GM21825 (cell line): ENCODE results near the gene NINJ2.

Experiments
- ATAC-seq: cut with Tn5 transposase; IDR thresholded peaks from one replicate; pipeline ENCODE4 v1.9.1; 2021; ENCODE audit warnings: mild to moderate bottlenecking, moderate library complexity; ENCODE audit not compliant: unreplicated experiment

Gene NINJ2

DNA sequence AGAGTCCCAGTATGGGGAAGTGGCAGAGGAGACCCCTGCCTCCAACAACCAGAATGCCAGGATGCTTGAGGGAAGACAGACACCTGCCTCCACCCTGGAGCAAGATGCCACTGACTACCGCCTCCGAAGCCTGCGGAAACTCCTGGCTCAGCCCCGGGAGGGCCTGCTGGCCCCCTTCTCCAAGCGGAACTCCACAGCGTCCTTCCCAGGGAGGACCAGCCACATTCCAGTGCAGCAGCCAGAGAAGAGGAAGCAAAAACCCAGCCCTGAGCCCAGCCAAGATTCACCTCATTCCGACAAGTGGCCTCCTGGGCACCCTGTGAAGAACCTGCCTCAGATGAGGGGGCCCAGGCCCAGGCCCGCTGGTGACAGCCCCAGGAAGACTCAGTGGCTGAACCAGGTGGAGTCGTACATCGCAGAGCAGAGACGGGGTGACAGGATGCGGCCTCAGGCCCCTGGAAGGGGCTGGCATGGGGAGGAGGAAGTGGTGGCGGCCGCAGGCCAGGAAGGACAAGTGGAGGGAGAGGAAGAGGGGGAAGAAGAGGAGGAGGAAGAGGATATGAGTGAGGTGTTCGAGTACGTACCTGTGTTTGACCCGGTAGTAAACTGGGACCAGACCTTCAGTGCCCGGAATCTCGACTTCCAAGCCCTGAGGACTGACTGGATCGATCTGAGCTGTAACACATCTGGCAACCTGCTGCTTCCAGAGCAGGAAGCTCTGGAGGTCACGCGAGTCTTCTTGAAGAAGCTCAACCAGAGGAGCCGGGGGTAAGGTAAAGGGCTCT, 109.8 kb downstream of the NINJ2 start:
- no peak for ATAC-seq

DNA sequence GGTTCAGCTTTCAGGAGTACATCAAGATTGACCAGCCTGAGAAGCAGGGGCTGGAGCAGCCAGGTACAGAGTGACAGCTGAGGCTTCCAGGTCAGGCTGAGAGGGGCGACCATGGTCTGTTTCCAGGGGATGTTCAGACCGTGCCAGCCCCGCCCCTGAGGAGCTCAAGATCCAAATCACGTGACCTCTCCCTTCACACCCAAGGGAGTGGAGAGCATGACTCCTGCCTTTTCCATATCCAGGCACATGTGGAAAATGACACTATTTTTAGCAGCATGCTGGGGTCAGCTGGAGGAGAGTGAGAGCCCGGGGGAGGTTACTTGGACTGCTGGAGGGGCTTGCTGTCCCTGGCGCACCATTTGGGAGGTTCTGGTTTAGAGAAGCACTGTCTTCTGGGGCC, 110.8 kb downstream of the NINJ2 start:
- no peak for ATAC-seq

DNA sequence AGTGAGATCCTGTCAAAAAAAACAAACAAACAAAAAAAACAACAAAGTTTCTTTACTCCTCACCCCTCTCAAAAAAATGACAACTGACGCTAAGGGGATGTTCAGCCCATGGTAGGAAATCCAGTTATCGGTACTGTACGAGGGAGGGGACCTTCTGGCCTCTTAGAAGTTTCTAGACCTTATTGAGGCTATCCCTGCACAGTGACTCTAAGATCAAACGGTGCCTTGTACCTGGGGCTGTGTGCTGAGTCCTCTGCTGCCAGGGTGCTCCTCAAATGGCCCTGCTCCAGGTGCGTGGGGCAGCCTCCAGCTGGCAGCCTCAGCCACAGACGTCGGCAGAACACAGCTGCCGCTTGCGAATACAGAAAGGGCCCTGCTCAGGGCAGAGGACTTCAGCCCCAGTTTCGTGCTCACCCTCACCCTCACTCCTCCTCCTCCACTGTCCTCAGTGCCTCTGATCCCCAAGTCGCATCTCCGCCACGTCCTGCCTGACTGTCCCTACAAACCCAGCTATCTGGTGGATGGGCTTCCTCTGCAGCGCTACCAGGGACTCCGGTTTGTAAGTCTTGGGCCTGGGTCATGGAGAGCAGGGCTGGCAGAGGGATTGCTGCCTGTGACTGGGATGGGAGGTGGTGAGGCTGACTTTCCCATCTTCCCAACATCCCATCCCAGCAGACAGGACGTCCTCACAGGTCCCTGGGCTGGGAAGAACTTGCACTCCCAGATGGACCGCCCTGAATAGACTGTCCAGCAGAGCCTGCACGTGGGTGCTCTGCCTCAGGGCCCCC, 112.6 kb downstream of the NINJ2 start:
- no peak for ATAC-seq

DNA sequence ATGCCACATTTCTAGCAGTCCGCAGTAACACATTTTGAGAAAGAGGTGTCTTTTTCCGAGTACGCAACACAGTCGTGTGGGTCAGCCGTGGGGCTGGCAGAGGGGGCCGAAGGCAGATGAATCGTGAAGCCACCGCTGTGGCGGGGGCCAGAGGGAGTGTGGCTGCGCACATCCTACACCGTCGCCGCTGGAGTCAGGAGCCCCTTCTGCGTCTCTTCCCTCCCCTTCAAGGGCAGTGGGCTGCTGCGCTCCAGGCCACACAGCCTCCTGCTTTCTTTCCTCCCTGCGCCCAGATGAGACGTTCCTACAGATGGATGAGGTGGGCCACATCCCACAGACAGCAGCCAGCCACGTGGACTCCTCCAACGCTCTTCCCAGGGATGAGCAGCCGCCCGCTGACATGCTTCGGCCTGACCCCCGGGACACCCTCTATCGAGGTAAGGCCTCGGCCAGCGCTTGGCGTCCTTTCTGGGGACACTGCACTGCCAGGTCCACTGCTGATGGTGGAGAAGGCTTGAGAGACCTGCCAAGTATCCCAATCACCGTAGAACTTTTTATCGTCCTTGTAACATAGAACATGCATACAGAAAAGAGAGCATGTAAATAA, 113.7 kb downstream of the NINJ2 start:
- no peak for ATAC-seq

DNA sequence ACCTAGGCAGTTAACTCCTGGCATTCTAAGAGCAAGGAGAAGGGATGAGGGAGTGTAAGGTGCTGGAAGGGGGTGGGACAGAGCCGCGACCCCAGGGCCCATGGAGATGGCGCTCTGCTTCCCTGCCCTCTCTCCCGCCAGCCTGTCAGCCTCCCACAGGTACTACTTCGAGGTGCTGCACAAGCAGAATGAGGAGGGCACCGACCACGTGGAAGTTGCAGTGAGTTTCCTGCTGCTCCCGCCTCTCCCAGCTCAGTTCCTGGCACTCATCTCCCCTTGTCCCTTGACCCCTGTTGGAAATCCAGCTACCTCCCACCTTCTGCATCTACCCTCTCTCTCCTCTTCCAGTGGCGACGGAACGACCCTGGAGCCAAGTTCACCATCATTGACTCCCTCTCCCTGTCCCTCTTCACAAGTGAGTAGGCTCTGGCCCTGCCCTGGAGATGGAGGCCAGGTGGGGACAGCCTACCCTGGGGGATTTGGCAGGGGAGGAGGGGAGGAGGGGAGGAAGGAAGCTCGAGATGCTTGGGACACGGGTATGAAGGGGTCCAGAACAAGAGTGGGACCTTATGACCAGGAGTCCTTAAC, 115.3 kb downstream of the NINJ2 start:
- no peak for ATAC-seq

DNA sequence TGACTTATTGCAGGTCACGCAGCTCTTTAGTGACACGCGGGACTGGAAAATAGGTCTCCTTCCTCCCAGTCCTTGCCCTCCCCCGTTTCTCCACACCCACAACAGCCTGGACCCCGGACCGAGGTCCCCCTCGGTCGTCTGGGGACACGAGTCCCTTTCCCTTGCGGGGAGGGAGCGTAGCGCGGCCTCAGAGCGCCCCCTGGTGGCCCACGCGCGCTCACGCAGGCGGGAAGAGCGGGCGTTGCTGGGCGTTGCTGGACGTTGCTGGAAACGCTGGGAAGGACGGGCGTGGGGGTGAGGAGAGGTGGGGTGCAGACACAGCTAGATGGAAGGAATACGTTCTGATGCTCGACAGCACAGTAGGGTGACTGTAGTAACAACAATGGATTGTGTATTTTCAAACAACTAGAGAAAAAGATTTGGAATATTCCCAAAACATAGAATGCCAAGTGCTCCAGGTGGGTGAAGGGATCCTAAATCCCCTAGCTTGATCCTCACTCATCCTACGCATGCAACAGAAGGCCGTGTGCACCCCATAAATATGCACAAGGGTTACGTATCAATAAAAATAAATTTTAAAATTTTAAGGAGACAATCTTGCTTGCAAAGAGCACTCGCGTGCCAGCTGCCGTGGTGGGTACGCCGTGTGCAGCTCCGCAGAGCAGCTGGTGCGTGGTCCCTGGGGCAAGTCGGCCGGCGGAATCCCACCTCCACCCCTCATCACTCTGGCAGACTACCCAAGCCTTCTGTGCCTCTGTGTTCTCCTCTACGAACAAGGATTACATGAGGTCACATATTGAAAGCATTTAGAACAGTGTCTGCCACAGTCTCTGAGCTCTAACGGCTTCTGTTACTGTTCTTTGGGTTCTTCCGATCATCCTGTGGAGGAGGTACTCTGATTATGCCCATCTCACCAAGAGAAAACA, 116.1 kb downstream of the NINJ2 start:
- no peak for ATAC-seq

DNA sequence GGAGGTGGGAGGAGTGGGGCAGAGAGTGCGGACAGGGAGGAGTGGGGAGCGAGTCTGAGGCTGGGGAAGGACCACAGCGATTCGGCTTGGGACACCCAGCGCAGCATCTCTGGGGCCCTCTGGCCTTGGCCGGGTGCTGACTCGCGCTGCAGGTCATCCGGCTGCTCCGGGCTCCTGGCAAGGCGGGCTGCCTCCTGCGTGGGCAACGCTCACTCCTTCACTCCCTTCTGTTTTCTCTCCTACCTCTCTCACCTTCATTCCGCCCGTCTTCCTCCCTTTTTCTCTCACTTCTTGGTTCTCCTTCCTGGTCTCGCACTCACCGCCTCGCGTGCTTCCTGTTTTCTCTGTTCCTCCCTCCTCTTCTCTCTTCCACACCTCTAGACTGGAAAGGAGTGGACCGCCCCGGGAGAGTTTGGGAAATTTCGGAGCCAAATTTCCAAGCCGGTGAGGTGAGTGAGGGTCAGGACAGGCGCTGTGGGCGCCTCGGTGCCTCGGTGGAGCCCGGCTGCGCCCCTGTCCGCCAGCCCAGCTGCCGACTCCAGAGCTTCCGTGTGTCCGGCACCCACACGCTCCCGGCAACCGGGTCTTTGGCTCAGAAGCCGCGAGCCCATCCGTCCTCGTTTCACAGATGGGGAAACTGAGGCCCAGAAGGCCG, 116.9 kb downstream of the NINJ2 start:
- ATAC-seq = no peak

DNA sequence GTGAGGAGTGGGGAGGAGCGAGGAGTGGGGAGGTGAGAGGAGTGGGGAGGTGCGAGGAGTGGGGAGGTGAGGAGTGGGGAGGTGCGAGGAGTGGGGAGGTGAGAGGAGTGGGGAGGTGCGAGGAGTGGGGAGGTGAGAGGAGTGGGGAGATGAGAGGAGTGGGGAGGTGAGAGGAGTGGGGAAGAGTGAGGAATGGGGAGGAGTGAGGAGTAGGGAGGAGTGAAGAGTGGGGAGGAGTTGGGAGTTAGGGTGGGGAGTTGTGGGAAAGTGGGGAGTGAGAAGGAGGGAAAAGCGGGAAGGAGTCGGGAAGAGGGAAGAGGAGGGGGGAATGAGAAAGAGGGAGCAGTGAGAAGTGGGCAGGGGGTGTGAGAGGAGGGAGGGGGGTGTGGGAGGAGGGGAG, 117.4 kb downstream of the NINJ2 start:
- ATAC-seq = no peak

DNA sequence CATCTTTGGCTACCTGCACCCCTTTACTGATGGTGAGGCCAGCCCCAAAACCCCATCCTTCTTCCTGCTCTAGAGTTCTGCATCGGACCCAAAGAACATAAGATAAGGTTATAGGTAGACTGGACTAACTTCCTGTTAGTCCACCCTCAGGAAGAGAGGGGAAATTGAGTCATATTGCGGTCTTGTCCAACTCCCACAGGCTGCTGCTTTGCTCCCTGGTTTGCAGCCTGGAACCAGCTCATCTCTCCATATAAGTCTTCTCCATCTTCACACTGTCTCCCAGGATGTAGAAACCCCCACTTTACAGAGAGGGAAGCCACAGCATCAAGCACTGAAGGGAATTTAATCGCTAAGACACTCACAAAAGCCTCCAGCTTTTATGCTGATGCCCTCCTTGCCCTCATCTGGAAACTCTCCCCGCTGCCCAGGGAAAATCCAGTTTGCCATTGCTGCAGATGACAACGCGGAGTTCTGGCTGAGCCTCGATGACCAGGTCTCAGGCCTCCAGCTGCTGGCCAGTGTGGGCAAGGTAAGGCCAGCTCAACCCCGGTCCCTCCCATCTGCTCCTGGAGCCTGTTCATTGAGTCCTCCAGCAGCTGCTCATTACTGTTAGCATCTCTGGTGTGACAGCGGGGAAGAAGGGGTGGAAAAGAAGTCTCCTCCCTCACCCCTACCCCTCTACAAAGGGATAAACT, 118.2 kb downstream of the NINJ2 start:
- no peak for ATAC-seq

DNA sequence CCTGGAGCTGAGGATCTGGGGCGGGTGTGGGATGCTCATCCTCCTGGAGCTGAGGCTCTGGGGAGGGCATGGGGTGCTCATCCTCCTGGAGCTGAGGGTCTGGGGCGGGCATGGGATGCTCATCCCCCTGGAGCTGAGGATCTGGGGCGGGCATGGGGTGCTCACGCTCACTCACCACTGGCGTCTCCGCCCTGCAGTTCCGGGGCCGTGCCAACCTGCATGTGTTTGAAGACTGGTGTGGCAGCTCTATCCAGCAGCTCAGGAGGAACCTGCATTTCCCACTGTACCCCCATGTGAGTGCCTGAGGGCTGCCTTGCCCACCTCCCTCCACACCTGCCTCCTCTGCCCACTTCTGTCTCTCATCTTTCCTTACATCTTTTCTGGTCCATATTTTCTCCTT, 119.1 kb downstream of the NINJ2 start:
- no peak for ATAC-seq

DNA sequence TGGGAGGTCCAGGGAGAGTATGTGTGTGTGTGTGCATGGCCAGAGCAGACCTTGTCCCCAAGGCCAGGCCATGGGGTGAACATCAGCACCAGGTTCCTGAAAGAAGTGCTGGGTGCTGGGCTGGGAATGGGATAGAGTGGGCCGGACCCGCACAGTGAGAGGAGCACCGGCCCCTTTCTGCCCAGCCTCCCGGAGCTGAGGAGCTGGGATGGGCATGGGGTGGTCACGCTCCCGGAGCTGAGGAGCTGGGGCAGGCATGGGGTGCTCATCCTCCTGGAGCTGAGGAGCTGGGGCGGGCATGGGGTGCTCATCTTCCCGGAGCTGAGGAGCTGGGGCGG, 120.2 kb downstream of the NINJ2 start:
- no peak for ATAC-seq

DNA sequence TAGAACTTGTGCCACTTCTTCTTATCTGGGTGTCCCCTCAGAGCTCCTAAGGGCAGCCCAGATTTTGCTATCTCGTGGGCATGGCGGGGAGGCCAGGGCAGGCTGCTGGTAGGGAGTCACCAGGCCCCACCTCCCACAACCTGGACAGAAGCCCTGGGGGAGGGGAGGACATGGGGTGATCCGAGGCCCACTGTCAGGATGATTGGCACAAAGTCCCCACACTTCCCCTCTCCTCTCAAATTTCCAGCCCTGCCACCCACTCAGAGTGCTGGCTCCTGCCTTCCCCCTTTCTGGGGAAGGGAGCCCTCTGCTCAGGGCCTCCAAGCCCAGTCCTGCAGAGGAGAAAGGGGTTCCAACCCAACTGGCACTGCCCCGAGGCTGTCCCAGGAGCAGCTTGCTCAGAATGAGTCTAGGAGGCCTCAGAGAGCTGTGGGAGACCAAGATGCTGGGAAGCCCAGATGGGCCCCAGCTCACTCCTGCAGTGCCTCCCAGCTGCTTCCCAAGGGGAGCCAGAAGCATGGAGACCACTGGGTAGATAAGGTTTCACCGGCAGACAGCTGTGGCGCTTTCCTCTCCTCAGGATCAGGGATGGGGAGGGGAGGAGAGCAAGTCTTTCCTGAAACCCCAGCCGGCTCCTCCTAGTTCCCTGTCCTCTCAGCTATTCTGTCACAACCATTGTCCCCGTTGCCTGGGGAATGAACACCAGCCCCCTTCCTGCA, 120.7 kb downstream of the NINJ2 start:
- no peak for ATAC-seq

DNA sequence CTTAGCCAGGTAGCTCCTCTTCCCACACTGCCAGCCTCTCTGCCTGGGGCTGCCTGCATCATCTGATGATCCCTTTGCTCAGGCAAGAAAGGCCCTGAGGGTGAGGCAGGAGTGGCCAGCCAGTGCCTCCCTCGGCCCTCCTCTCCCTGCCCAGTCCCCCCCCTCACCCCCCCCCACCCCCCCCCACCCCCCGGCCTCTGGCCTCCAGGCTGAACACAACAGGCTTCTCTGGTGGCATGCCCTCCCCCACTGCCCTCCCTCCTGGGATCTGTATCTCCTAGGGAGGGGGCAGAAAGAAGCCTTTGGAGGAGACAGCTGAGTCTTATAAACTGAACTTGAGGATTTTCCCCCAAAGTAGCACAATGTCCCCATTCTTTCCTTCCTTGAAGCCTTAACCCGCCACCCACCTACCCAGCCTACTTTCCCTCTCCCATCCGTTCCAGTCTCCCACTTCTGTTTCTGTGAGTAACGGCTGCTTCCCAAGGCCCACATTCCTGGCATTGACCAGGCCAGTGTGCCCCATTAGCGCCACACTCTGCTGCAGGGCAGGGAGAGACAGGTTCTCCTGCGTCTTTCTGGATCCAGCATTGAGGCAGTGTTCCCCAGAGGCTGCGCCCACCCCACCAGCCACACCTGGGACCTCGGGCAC, 121.4 kb downstream of the NINJ2 start:
- ATAC-seq = no peak

DNA sequence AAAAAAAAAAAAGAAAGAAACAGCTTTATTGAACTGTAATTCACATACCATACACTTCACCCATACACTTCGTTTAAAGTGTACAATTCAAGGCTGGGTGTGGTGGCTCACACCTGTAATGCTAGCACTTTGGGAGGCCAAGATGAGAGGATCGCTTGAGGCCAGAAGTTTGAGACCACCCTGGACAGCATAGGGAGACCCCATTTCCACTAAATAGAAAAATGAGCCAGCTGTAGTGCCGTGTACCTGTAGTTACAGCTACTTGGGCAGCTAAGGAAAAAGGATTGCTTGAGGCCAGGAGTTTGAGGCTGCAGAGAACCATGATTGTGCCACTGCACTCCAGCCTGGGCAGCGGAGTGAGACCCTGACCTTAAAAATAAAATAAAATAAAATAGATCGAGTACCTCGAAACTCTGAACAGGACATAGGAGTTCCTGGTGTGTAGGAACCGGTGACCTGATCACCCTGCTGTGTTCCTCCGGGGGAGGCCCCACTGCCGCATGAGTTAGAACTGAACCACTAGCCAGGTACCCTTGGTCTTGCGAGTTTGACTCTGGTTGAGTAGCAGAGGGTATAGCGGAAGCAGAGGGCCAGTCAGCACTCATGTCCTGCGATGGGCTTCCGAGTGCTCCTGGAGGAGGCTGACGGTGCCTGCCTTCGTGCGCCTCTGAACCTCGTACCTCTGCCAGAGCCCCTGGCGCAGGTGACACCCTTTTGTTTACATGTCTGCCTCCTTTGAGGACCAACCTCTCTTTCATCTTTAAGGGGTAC, 123.5 kb downstream of the NINJ2 start:
- no peak for ATAC-seq

DNA sequence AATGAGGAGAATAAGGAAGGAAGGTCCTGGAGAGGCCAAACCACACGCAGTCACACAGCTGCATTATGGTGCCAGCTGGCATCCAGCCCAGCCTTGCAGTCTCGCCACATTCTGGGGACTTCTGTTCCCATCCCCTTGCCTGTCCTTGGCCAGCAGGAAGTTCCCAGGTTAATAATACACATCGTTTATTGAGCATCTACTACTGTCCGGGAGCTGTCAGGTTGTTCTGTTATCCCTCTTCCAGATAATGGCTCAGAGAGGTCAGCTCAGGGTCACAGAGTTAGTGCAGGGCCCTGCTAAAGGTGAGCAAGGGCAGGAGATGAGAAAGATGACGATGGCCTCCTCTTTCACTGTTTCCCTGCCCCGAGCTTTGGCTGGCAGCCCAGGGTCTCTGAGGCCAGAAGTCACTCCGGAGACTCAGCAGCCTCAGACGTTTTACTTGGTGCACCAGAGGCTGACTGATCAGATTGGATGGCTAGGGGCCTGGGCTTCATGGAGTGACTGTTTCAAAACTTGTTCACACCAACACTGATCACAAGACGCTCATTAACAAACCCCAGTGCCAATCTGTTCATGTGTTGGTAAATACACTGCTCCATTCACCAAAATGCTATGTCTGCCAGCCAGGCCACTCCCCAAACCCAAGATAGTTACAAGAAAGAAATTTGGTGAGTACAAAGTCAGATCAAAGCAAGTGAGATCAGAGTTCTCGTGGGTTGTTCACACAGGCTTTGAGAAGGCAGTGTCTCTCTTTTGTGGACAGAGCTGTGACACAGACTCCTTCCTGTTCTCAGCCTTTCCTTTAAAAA, 124.3 kb downstream of the NINJ2 start:
- ATAC-seq = no peak

DNA sequence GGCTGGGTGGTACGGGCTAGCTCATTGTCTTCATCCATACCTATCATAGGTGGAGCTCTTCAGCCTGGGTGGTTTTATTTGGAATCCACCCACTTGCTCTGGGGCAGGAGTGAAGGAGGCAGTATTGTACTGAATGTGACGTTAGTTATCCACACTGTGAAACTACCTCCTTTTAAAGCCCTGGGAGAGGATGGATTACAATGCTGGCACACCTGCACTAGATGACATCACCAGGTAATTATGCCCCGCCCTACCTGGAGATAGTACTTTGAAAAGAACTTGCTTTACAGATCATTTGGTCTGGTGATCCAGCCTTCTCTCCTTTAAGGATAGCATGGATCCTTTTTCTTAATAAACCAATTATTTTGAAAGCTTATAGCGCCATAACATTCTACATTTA, 125.5 kb downstream of the NINJ2 start:
- no peak for ATAC-seq

DNA sequence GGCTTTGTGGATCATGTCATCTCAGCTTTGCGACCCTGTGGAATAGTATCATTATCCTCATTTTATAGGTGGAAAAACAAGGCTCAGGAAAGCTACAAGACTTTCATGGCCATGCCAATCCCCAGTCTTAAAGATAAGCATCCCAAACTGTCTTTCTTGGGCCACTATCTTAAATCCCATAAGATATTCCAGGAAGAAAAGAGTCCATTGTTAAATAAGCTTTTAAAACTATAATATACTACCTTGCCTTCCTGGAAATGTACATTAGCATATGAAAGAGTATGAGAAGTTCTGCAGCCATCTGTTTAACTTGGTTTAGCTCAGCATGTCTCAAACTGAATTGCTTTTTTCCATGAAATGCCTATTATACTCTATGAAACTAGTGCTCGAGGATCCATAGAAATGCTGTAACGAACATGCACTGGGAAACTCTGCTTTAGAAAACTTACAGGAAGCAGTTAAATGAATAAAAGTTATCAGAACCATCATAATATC, 126.4 kb downstream of the NINJ2 start:
- no peak for ATAC-seq
